GM11168 (cell line): Measurements from ENCODE around the gene MEPE.

Experiments used
- in situ Hi-C: fragments of 300-500 bp; cut with MboI; formaldehyde crosslinking; loops from one replicate; pipeline ENCODE4 v1.12.0; 2022; ENCODE audit warnings: low sequenced_read_pairs; ENCODE audit not compliant: unreplicated experiment

Gene MEPE

DNA sequence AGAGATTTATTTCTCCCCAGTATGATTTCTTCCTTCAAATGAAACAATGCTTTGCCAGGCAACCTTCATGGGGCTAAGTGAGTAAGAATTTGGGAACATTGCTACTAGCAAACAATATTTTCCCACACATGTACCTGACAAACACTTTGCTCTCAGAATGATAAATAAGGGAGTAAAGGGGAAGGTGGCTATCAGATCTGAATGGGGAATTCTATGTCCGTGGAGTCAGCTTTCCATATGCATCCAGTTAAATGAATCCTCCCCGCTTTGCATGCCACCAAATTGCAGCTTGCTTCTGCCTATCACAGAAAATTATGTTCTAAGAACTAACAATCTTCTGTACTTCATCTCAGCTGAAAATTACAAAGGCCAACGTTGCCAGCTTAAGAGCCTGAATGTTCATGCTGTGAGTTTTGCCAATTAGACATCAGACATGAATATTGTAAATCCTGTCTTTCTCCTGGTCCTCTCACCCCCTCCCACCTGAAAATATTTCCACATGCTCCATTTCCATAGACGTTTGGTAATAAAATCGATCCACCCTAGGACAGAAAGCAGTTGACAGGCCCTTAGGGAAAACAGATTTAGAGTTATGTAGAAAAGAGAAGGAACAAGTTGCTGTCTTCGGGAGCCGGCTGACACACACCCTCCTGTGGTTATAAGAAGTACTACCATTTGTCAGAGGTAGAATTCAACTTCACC lies 6.3 kb downstream of the MEPE start:
- in situ Hi-C loops, result no loop called here

DNA sequence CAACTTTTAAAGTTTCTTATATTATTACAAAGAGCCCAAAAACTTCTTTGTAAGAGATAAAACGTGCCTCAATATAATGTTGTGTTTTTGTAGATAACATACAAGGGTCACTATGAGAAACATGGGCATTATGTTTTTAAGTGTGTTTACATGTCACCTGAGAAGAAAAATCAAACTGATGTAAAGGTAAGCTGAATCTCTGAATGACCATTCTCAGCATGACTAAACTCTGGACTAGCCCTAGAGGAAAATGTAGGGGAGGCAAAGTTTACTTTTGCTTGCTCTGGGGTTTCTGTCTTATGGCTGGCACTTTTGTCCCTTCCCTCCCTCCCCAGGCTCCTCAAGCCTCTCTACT lies 6.8 kb downstream of the MEPE start:
- in situ Hi-C loops, result no loop called here

- in situ Hi-C loops, result loop anchor here (5.0 to 10.0 kb wide), 2 partner anchors 158 to 485 kb away; no protein-coding TSS in a partner anchor
Observed at GRCh38 chr4:87840149-87840548, 7.4 kb downstream of the MEPE start.

DNA sequence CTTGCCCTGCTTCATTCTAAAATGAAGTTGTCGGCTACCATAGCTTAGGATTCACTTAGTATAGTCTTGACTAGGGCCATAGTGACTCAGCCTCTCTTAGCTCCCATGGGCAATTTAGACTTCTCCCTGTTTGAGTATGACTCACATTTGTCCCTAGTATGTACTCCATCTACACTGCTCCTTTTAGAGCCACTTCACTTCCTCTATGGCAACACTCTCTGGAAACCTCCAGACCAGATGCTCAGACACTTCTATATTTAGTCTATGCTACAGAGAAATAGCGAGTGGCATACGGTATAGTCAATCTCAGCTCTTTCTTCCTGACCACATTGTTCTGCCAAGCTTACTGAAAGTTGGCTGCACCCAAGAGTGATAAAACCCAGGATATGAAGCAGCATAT lies 11.2 kb downstream of the MEPE start:
- in situ Hi-C loops, result loop anchor here (5.0 to 10.0 kb wide), 2 partner anchors 162 to 489 kb away; no protein-coding TSS in a partner anchor

GRCh38 chr4:87844452-87844851 lies 11.7 kb downstream of the MEPE start:
- in situ Hi-C loops, result loop anchor here (5.0 to 10.0 kb wide), 2 partner anchors 162 to 490 kb away; no protein-coding TSS in a partner anchor

DNA sequence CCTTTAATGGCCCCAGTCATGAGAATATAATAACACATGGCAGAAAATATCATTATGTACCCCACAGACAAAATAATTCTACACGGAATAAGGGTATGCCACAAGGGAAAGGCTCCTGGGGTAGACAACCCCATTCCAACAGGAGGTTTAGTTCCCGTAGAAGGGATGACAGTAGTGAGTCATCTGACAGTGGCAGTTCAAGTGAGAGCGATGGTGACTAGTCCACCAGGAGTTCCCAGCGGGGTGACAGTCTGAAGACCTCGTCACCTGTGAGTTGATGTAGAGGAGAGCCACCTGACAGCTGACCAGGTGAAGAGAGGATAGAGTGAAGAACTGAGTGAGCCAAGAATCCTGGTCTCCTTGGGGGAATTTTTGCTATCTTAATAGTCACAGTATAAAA lies 13.5 kb downstream of the MEPE start:
- in situ Hi-C loops, result loop anchor here (10.0 kb wide), 1 partner anchor 491 kb away; no protein-coding TSS in a partner anchor

DNA sequence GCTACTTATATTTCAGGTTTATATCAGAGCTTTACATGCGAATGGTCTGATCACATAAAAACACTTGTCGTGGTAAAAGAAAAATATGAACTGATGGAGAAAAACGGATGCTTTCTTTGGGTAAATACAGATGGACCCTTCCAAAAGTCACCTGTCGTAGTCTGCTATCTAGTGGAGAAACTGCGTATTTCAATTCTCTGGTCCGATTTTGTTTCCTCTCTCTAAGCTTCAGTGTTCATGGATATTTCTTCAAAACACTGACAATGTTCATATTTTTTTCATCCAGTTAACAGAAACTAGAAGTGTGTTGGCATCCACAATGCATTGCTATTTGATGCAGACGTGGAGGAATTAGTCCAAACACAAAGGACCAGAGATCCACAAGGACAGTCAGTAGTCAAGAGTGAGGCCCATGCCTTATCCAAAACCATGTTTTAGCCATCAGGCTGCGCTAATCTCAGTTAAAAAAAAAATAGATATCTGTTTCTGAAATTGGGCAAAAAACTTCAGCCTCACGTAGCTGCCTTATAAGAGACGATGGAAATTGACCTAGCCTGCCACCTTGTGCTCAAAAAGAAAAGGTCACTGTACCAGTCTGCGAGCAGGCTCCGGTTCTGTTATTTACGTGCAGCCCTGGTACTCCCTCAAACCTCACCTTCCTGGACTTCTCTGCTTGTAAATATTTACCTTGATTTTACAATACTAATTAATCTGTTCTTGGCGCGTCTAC lies 16.0 kb downstream of the MEPE start:
- in situ Hi-C loops, result loop anchor here (10.0 kb wide), 1 partner anchor 494 kb away; no protein-coding TSS in a partner anchor

- in situ Hi-C loops, result loop anchor here (10.0 kb wide), 3 partner anchors 125 to 495 kb away; partner anchors contain the start of gene SPP1
Observed at GRCh38 chr4:87849612-87850011, 16.8 kb downstream of the MEPE start.

DNA sequence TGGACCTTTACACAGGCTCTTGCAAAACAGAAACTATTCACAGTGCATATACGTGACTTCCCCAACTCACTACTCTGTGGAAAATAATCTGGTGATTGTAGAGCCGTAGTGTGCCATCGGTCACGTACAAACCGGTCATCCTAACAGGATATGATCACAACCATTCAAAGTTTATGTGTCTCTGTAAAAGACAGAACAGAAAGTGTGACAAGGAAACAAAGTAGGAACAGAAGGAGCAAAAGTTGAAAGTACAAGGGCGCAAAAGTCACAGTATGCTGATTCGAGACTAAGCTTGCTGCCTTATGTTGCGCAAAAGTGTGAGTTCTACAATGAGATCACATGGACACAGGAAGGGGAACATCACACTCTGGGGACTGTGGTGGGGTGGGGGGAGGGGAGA lies 18.6 kb downstream of the MEPE start:
- in situ Hi-C loops, result loop anchor here (10.0 kb wide), 2 partner anchors 123 to 363 kb away; partner anchors contain the start of gene SPP1

DNA sequence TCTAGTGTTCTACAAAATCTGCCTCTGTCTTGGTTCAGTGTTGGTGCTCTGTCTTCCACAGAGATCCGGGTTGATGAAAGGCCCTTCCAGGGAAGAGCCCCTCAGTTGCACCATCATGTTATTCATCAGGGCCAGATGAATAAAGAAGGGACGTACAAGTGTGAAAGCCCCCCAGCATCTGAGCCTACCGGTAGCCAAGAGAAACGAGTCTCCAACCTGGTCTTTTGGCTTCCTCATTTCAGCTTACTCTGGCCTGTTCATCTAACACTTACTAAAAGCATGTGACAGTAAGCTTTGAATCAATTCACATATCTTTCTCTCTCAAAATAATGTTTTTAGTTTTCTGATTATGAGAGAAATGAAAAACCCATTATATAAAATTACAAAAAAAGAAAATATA lies 19.2 kb downstream of the MEPE start:
- in situ Hi-C loops, result loop anchor here (10.0 kb wide), 2 partner anchors 123 to 363 kb away; partner anchors contain the start of gene SPP1

GRCh38 chr4:87853108-87853507 lies 20.3 kb downstream of the MEPE start:
- in situ Hi-C loops, result loop anchor here (10.0 kb wide), 2 partner anchors 122 to 362 kb away; partner anchors contain the start of gene SPP1

GRCh38 chr4:87853891-87854290 lies 21.1 kb downstream of the MEPE start:
- in situ Hi-C loops, result loop anchor here (10.0 kb wide), 2 partner anchors 121 to 361 kb away; partner anchors contain the start of gene SPP1

GRCh38 chr4:87855559-87855958 lies 22.8 kb downstream of the MEPE start:
- in situ Hi-C loops, result loop anchor here (10.0 kb wide), 2 partner anchors 119 to 359 kb away; partner anchors contain the start of gene SPP1

GRCh38 chr4:87856816-87857215 lies 24.0 kb downstream of the MEPE start:
- in situ Hi-C loops, result loop anchor here (10.0 kb wide), 2 partner anchors 118 to 358 kb away; partner anchors contain the start of gene SPP1

DNA sequence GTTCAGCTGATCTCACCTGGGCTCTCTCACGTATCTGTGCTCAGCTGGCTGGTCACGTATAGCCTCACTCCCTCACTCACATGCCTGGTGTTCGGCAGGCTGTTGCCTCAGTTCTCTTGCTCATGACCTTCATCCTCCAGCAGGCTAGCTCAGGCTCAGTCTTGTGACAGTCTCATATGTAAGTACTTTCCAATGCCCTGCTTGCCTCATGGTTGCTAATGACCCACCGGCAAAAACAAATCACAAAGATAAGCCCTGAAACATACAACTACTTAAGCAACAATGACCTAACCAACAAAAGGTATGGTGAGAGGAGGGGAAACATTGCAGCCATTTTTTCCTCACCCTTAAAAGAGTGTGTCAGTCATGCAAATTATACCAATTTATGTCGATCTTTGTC lies 25.0 kb downstream of the MEPE start:
- in situ Hi-C loops, result loop anchor here (10.0 kb wide), 2 partner anchors 117 to 357 kb away; partner anchors contain the start of gene SPP1

DNA sequence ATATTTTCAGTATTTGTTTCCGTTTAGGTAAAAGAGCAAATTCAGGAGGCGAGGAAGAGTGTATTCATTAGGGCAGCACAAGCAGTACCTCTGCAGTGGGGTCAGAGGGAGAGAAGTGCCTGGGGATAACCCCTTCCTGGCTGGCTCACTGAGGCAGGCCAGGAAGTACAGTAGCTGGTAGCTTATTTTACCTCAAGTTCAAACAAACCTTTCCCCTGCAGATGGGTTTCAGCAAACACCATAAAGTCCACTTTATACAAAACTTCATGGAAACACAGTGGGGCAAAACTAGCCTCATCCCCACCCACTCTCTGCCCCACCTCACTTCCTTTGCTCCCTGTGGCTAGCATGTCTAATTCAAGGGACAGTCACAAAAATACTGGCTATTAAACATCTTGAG lies 29.5 kb downstream of the MEPE start:
- in situ Hi-C loops, result no loop called here

- in situ Hi-C loops, result no loop called here
Observed at GRCh38 chr4:87863486-87863885, 30.7 kb downstream of the MEPE start.

DNA sequence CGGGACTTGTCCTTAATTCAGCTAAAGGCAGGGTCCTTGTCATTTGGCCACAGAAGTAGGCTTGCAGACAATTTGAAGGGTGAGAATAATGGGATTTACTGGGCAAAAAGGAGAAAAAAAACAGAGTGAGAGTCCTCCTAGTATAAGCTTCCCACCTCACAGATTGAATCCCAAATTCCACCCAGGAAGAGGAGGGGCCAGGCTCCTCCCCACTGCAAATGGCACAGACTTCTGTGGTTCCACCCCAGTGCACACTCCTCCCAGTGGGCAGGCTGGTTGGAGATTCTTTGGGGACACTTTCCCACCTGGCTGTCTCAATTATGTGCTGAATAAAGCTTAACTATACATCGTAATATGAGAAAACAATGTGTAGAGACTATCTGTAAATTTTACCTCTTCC lies 31.6 kb downstream of the MEPE start:
- in situ Hi-C loops, result no loop called here

DNA sequence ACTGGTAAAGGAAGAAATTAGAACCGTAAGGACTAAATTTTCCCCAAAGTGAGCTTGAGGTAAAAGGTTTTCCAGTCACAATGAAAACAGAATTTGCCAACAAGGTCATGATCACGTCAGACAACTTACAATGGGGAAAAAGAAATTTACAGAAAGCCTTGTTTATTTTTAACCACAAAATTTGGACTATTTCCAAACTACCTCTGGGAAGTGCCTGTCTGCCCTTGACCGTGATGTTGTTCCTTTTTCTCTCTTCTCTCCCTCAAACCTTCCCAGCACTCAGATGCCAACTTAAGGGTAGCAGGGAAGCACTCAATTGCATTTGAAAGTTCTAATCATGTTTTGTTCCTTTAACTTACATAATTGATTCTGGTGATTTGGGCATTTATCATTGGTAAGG lies 32.5 kb downstream of the MEPE start:
- in situ Hi-C loops, result no loop called here

GRCh38 chr4:87865960-87866598 lies 33.3 kb downstream of the MEPE start:
- in situ Hi-C loops, result no loop called here
